Stimulated activated CD4-positive, alpha-beta T cell treated with anti-CD3 and anti-CD28 coated beads, Interleukin-4, amount 100 ng/mL, for 1 hour (primary cell): ENCODE data around the gene TTC7B.

Source experiments
- DNase-seq: peaks from one replicate; pipeline ENCODE4 v3.0.0-alpha.2; 2020

TTC7B gene

GRCh38 chr14:90666571-90666970 lies 149.7 kb downstream of the TTC7B start:
- DNase-seq = no peak

- no peak for DNase-seq
Measured at GRCh38 chr14:90665321-90666000, 150.8 kb downstream of the TTC7B start.

- DNase-seq = no peak
Measured at GRCh38 chr14:90664911-90665310, 151.3 kb downstream of the TTC7B start.

GRCh38 chr14:90663680-90664079 lies 152.6 kb downstream of the TTC7B start:
- DNase-seq = no peak

GRCh38 chr14:90663140-90663539 lies 153.1 kb downstream of the TTC7B start:
- DNase-seq = no peak

GRCh38 chr14:90661866-90662265 lies 154.4 kb downstream of the TTC7B start:
- DNase-seq = no peak

GRCh38 chr14:90660865-90661570 lies 155.2 kb downstream of the TTC7B start:
- DNase-seq = no peak

GRCh38 chr14:90659156-90659555 lies 157.1 kb downstream of the TTC7B start:
- DNase-seq = no peak

- no peak for DNase-seq
Measured at GRCh38 chr14:90658541-90658967, 157.7 kb downstream of the TTC7B start.

GRCh38 chr14:90656973-90657372 lies 159.3 kb downstream of the TTC7B start:
- DNase-seq = no peak

GRCh38 chr14:90655829-90656228 lies 160.4 kb downstream of the TTC7B start:
- DNase-seq = no peak

- DNase-seq = no peak
Measured at GRCh38 chr14:90654831-90655276, 161.4 kb downstream of the TTC7B start.

- no peak for DNase-seq
Measured at GRCh38 chr14:90652626-90653025, 163.6 kb downstream of the TTC7B start.

GRCh38 chr14:90651976-90652560 lies 164.2 kb downstream of the TTC7B start:
- no peak for DNase-seq

GRCh38 chr14:90651271-90651804 lies 164.9 kb downstream of the TTC7B start:
- DNase-seq = no peak

GRCh38 chr14:90649557-90650135 lies 166.6 kb downstream of the TTC7B start:
- DNase-seq = no peak

- DNase-seq = no peak
Measured at GRCh38 chr14:90649083-90649482, 167.1 kb downstream of the TTC7B start.

GRCh38 chr14:90648421-90648820 lies 167.8 kb downstream of the TTC7B start:
- no peak for DNase-seq

- DNase-seq = no peak
Measured at GRCh38 chr14:90647473-90648005, 168.7 kb downstream of the TTC7B start.

- no peak for DNase-seq
Measured at GRCh38 chr14:90645842-90646443, 170.3 kb downstream of the TTC7B start.

GRCh38 chr14:90644882-90645281 lies 171.3 kb downstream of the TTC7B start:
- no peak for DNase-seq

GRCh38 chr14:90643982-90644670 lies 172.1 kb downstream of the TTC7B start:
- DNase-seq = no peak
